HG03571 (cell line): ENCODE results near the gene NCKAP1.
"Not testable (repeated sequence)": the region's sequence is repeated elsewhere in the genome, so short reads cannot be mapped to it uniquely, and the experiment has no call there.

ENCODE experiments used
- ATAC-seq: cut with Tn5 transposase; IDR thresholded peaks from one replicate; pipeline ENCODE4 v1.9.1; 2021; ENCODE audit not compliant: unreplicated experiment

The NCKAP1 gene

GRCh38 chr2:182915369-182916326, 122.6 kb downstream of the NCKAP1 start:
- ATAC-seq = no peak

GRCh38 chr2:182914852-182915251, 123.4 kb downstream of the NCKAP1 start:
- no peak for ATAC-seq

GRCh38 chr2:182913064-182913463, 125.2 kb downstream of the NCKAP1 start:
- no peak for ATAC-seq

- ATAC-seq = no peak
Observed at GRCh38 chr2:182912518-182912915, 125.7 kb downstream of the NCKAP1 start.

GRCh38 chr2:182911813-182912517, 126.3 kb downstream of the NCKAP1 start:
- ATAC-seq = no peak

- ATAC-seq = no peak
Observed at GRCh38 chr2:182910965-182911364, 127.3 kb downstream of the NCKAP1 start.

GRCh38 chr2:182907081-182907830, 131.0 kb downstream of the NCKAP1 start:
- no peak for ATAC-seq

- ATAC-seq = no peak
Observed at GRCh38 chr2:182906454-182906853, 131.8 kb downstream of the NCKAP1 start.

- ATAC-seq = no peak
Observed at GRCh38 chr2:182904844-182905243, 133.4 kb downstream of the NCKAP1 start.

- no peak for ATAC-seq
Observed at GRCh38 chr2:182903566-182903965, 134.7 kb downstream of the NCKAP1 start.

- no peak for ATAC-seq
Observed at GRCh38 chr2:182901748-182902147, 136.5 kb downstream of the NCKAP1 start.

- no peak for ATAC-seq
Observed at GRCh38 chr2:182898718-182899117, 139.5 kb downstream of the NCKAP1 start.

- ATAC-seq = no peak
Observed at GRCh38 chr2:182897137-182897536, 141.1 kb downstream of the NCKAP1 start.

GRCh38 chr2:182895798-182896197, 142.5 kb downstream of the NCKAP1 start:
- no peak for ATAC-seq

GRCh38 chr2:182895169-182895568, 143.1 kb downstream of the NCKAP1 start:
- no peak for ATAC-seq

- ATAC-seq = no peak
Observed at GRCh38 chr2:182894174-182894573, 144.1 kb downstream of the NCKAP1 start.

GRCh38 chr2:182893666-182894065, 144.6 kb downstream of the NCKAP1 start:
- no peak for ATAC-seq

GRCh38 chr2:182893035-182893434, 145.2 kb downstream of the NCKAP1 start:
- not testable (repeated sequence) for ATAC-seq

- no peak for ATAC-seq
Observed at GRCh38 chr2:182891611-182892010, 146.6 kb downstream of the NCKAP1 start.

GRCh38 chr2:182890773-182891378, 147.4 kb downstream of the NCKAP1 start:
- no peak for ATAC-seq

GRCh38 chr2:182890305-182890704, 148.0 kb downstream of the NCKAP1 start:
- no peak for ATAC-seq
